Activated CD8-positive, alpha-beta memory T cell treated with anti-CD3 and anti-CD28 coated beads for 48 hours (primary cell): ENCODE measurements around the gene TMEM255B.
"Not testable (repeated sequence)": the region's sequence is repeated elsewhere in the genome, so short reads cannot be mapped to it uniquely, and the experiment has no call there.

Experiments used
- DNase-seq, 3 experiments: peaks; one replicate each; pipeline ENCODE4 v3.0.0-alpha.2; 2020; ENCODE audit warnings: low read depth in 2 of 3, low spot score in 2 of 3

TMEM255B gene

GRCh38 chr13:113734099-113734825, 24.8 kb upstream of the TMEM255B start:
- no peak for DNase-seq

- no peak for DNase-seq
These were observed 24.2 kb upstream of the TMEM255B start for GRCh38 chr13:113734826-113735125.

GRCh38 chr13:113735194-113735593, 23.8 kb upstream of the TMEM255B start:
- no peak for DNase-seq

- DNase-seq = no peak
These were observed 23.3 kb upstream of the TMEM255B start for GRCh38 chr13:113735750-113736149.

GRCh38 chr13:113736258-113736731, 22.7 kb upstream of the TMEM255B start:
- no peak for DNase-seq

GRCh38 chr13:113737803-113738202, 21.2 kb upstream of the TMEM255B start:
- no peak for DNase-seq

- no peak for DNase-seq
These were observed 19.3 kb upstream of the TMEM255B start for GRCh38 chr13:113739527-113740285.

- DNase-seq = no peak
These were observed 18.8 kb upstream of the TMEM255B start for GRCh38 chr13:113740286-113740556.

GRCh38 chr13:113740661-113741060, 18.4 kb upstream of the TMEM255B start:
- DNase-seq = no peak

- no peak for DNase-seq
These were observed 17.8 kb upstream of the TMEM255B start for GRCh38 chr13:113741191-113741668.

GRCh38 chr13:113742000-113742441, 17.0 kb upstream of the TMEM255B start:
- no peak for DNase-seq

- DNase-seq = no peak
These were observed 16.4 kb upstream of the TMEM255B start for GRCh38 chr13:113742445-113743120.

GRCh38 chr13:113743366-113744195, 15.4 kb upstream of the TMEM255B start:
- DNase-seq = no peak

- no peak for DNase-seq
These were observed 14.6 kb upstream of the TMEM255B start for GRCh38 chr13:113744197-113745000.

- DNase-seq = no peak
These were observed 14.0 kb upstream of the TMEM255B start for GRCh38 chr13:113745059-113745458.

- DNase-seq = not testable (repeated sequence)
These were observed 13.4 kb upstream of the TMEM255B start for GRCh38 chr13:113745500-113746142.

- DNase-seq = no peak
These were observed 12.9 kb upstream of the TMEM255B start for GRCh38 chr13:113746143-113746525.

- DNase-seq = no peak
These were observed 12.4 kb upstream of the TMEM255B start for GRCh38 chr13:113746671-113747070.

GRCh38 chr13:113747291-113747833, 11.7 kb upstream of the TMEM255B start:
- DNase-seq = no peak
